NCI-H128 (cell line): ENCODE results near the gene MTA2.
"Not testable (repeated sequence)": the region's sequence is repeated elsewhere in the genome, so short reads cannot be mapped to it uniquely, and the experiment has no call there.

Experiments used
- DNase-seq: peaks from one replicate; lab custom pipeline; 2025; ENCODE audit not compliant: unreplicated experiment; lab: John Stamatoyannopoulos, UW

The MTA2 gene

GRCh38 chr11:62601372-62602140, at the start of gene MTA2:
MTA2 (minus strand) TSS chr11:62601865; CDS start chr11:62601450, 415 bp downstream.
- peak; percentile 99 for DNase-seq

GRCh38 chr11:62650283-62650682, 48.6 kb upstream of the MTA2 start:
- not testable (repeated sequence) for DNase-seq

- DNase-seq, result no peak
Observed at GRCh38 chr11:62649486-62649885, 47.8 kb upstream of the MTA2 start.

- no peak for DNase-seq
Observed at GRCh38 chr11:62648967-62649364, 47.3 kb upstream of the MTA2 start.

- no peak for DNase-seq
Observed at GRCh38 chr11:62648185-62648966, 46.7 kb upstream of the MTA2 start.

- no peak for DNase-seq
Observed at GRCh38 chr11:62647609-62648005, 45.9 kb upstream of the MTA2 start.

GRCh38 chr11:62646825-62647608, 45.4 kb upstream of the MTA2 start:
- DNase-seq, result no peak

- DNase-seq, result peak; percentile 98
Observed at GRCh38 chr11:62645946-62646824, 44.5 kb upstream of the MTA2 start, which contains the start of gene GANAB. GANAB (minus strand) TSS chr11:62646613; CDS start chr11:62646599, 14 bp downstream.

GRCh38 chr11:62645671-62645945, 43.9 kb upstream of the MTA2 start:
- no peak for DNase-seq

GRCh38 chr11:62644220-62644619, 42.6 kb upstream of the MTA2 start:
- no peak for DNase-seq

GRCh38 chr11:62632492-62632891, 30.8 kb upstream of the MTA2 start:
- no peak for DNase-seq

- DNase-seq, result no peak
Observed at GRCh38 chr11:62627713-62628112, 26.0 kb upstream of the MTA2 start.

GRCh38 chr11:62622476-62623089, 20.9 kb upstream of the MTA2 start:
- DNase-seq, result no peak

GRCh38 chr11:62621567-62622470, 20.2 kb upstream of the MTA2 start, which contains the start of gene B3GAT3:
B3GAT3 (minus strand) TSS chr11:62621986; CDS start chr11:62621947, 39 bp downstream.
- peak; percentile 95 for DNase-seq

GRCh38 chr11:62621027-62621566, 19.4 kb upstream of the MTA2 start:
- no peak for DNase-seq

GRCh38 chr11:62616957-62617356, 15.3 kb upstream of the MTA2 start:
- DNase-seq, result not testable (repeated sequence)

- DNase-seq, result no peak
Observed at GRCh38 chr11:62615521-62615920, 13.9 kb upstream of the MTA2 start.

GRCh38 chr11:62614275-62614674, 12.6 kb upstream of the MTA2 start:
- DNase-seq, result no peak

GRCh38 chr11:62613291-62613778, 11.7 kb upstream of the MTA2 start:
- no peak for DNase-seq
